Measurements from ENCODE around the gene CTDP1.

DNA sequence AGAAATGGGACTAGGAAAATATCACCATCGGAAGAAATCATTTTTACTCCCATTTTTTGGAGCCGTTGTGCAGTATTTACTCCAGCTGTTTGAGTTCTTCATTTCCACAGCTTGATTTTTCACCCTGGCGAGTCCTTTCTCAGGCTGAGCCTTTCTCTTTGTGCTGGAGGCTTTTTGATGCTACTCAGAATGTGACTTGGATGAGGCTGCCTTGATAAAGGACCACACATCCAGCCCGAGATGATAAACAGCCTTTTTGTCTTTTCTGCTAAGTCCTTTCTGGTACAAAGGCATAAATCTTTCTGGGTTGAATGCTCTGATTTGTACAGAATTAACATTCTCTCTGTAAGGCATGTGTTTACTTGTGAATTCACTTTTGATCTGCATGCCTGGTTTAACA lies 17.6 kb upstream of the CTDP1 start:
- TF ChIP-seq CTCF (IDR thresholded peaks at IDR 0.05): no peak
- TF ChIP-seq POLR2A (IDR thresholded peaks at IDR 0.05): no peak

Measured in lower leg skin (tissue), 3 donors.